ENCODE results near the gene SLC12A9.

The SLC12A9 gene

GRCh38 chr7:100885440-100886141 is 33.1 kb downstream of the SLC12A9 start:
- no peak for DNase-seq

- no peak for DNase-seq
These were observed 33.8 kb downstream of the SLC12A9 start for GRCh38 chr7:100886142-100886935.

- no peak for DNase-seq
These were observed 34.5 kb downstream of the SLC12A9 start for GRCh38 chr7:100886936-100887515.

GRCh38 chr7:100887516-100888290 is 35.2 kb downstream of the SLC12A9 start:
- DNase-seq, result peak in 2 of 4 experiments; percentile 9 to 42

GRCh38 chr7:100888291-100888987 is 35.9 kb downstream of the SLC12A9 start:
- no peak for DNase-seq

- no peak for DNase-seq
These were observed 36.7 kb downstream of the SLC12A9 start, which contains the start of gene UFSP1 for GRCh38 chr7:100888988-100889750. TSS of gene UFSP1 (minus strand) at chr7:100889715. CDS start at chr7:100889271, 444 bp downstream.

GRCh38 chr7:100890653-100891567 is 38.4 kb downstream of the SLC12A9 start:
- DNase-seq, result no peak

- DNase-seq, result no peak
These were observed 39.2 kb downstream of the SLC12A9 start for GRCh38 chr7:100891568-100892247.

GRCh38 chr7:100892364-100893317 is 40.1 kb downstream of the SLC12A9 start:
- no peak for DNase-seq

- no peak for DNase-seq
These were observed 40.9 kb downstream of the SLC12A9 start for GRCh38 chr7:100893318-100893895.

GRCh38 chr7:100893910-100894721 is 41.6 kb downstream of the SLC12A9 start:
- no peak for DNase-seq

- peak in 3 of 4 experiments; percentile 39 to 56 (median 45) for DNase-seq
These were observed 42.6 kb downstream of the SLC12A9 start for GRCh38 chr7:100894860-100895700.

GRCh38 chr7:100895701-100895955 is 43.1 kb downstream of the SLC12A9 start, which contains the start of gene ACHE:
TSS of gene ACHE (minus strand) at chr7:100895888. CDS start at chr7:100894232, 1,656 bp downstream.
- DNase-seq, result no peak

- peak in 1 of 4 experiments; percentile 27 for DNase-seq
These were observed 43.6 kb downstream of the SLC12A9 start for GRCh38 chr7:100895956-100896731.

Data from activated naive CD4-positive, alpha-beta T cell (primary cell).